IPS-18a (cell line): ENCODE measurements around the gene TOB1.
"Not testable (repeated sequence)": the region's sequence is repeated elsewhere in the genome, so short reads cannot be mapped to it uniquely, and the experiment has no call there.

Experiments
- H3K27ac ChIP-seq: one replicate; pipeline ENCODE4 v1.5.1; 2013; ENCODE audit warnings: low read length
- H3K27me3 ChIP-seq: one replicate; pipeline ENCODE4 v1.6.1; 2013; ENCODE audit warnings: mild to moderate bottlenecking, low read length; ENCODE audit not compliant: control insufficient read depth, insufficient read depth
- H3K36me3 ChIP-seq: one replicate; pipeline ENCODE4 v1.6.1; 2013; ENCODE audit warnings: low read depth, low read length; ENCODE audit not compliant: control insufficient read depth
- H3K4me1 ChIP-seq: one replicate; pipeline ENCODE4 v1.6.1; 2013; ENCODE audit warnings: low read depth, low read length; ENCODE audit not compliant: control insufficient read depth
- H3K4me3 ChIP-seq: one replicate; pipeline ENCODE4 v1.5.1; 2013; ENCODE audit warnings: low read length
- H3K9ac ChIP-seq: one replicate; pipeline ENCODE4 v1.6.1; 2013; ENCODE audit warnings: mild to moderate bottlenecking, low read length, moderate library complexity
- H3K9me3 ChIP-seq: one replicate; pipeline ENCODE4 v1.6.1; 2013; ENCODE audit warnings: low read depth, low read length; ENCODE audit not compliant: control insufficient read depth

Gene TOB1

DNA sequence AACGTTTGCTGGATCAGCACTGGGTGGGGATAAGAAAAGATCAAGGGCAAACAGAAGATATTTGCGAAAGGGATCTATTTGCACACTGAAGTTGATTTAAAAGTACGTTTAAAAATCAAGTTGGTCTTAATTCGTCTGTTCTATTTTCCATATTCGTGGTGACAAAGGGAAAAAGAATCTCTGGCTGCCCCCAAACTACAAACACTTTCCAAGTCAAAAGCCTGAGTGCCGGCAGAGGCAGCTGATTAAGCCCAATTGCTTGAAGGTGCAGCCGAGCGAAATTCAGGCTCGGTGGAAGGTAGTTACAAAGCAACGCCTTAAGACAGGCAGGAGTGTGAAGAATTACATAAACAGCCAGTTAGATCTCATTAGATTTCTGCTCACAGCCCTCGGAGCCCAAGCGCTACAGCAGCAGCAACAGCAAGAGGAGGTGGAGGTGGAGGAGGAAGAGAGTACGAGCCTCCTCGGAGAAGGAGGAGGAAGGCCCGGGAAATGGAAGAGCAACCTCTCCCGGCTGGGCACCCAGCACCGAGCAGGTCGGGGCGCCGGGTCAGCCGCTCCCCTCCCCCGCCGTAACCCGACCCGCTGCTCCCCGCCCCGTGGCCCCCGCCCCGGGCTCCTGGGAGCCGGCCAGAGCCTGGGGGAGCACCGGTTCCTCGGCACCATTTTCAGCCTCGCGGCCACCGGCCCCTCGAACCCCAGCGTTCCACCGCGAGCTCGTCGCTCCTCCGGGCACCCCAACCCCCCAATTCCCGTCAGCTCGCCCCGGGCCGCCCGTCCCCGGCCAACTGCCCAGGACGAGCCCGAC, 890 bp downstream of the TOB1 start:
- no peaks in the 10 kb centered on the region for H3K27me3 ChIP-seq
- peak overlapping the region; percentile 100 for H3K4me3 ChIP-seq
- H3K27ac ChIP-seq, result peak overlapping the region; percentile 56
- peaks cover 23% of the 10 kb centered on the region for H3K36me3 ChIP-seq
- peak overlapping the region; percentile 87 for H3K9ac ChIP-seq
- H3K9me3 ChIP-seq, result no peaks in the 10 kb centered on the region
- H3K4me1 ChIP-seq, result peaks cover 12% of the 10 kb centered on the region

DNA sequence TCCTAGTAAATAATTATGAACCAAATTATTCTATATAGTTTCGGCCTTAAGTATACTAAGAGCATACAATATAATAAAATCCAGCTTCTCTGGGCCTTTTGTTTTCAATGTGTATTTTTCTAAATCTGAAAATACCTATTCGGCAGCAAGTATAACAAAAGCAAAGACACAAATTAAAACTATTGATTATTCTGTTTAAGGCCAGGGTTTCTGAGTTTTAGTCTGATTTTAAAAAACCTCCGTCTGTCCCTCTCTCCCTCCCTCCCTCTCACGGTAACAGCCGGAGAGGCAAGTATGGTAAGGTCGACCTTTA, 1.5 kb downstream of the TOB1 start:
- H3K27ac ChIP-seq, result peak overlapping the region; percentile 56
- peaks cover 12% of the 10 kb centered on the region for H3K4me1 ChIP-seq
- no peaks in the 10 kb centered on the region for H3K27me3 ChIP-seq
- peak overlapping the region; percentile 100 for H3K4me3 ChIP-seq
- peak overlapping the region; percentile 87 for H3K9ac ChIP-seq
- H3K9me3 ChIP-seq, result no peaks in the 10 kb centered on the region
- H3K36me3 ChIP-seq, result peaks cover 23% of the 10 kb centered on the region

DNA sequence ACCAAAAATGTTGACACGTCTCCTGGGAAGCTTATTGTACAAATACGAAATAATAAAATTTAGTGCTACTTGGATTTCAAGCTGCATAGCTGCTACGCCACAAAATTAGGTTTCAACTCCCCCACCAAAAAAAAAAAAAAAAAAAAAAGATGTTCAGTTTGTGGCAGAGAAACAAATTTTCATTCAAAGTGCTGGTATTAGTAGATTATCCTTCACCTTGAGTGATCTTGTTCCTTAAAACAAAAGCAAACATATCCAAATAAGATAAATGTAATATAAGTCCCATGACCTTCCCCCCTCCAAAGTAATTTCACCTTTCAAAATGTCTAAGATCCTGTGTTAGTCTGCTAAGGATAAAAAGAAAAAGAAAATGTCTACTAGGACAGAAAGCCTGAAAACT, 2.2 kb downstream of the TOB1 start:
- H3K9ac ChIP-seq, result peak overlapping the region; percentile 87
- H3K4me3 ChIP-seq, result peak overlapping the region; percentile 100
- peaks cover 12% of the 10 kb centered on the region for H3K4me1 ChIP-seq
- no peaks in the 10 kb centered on the region for H3K27me3 ChIP-seq
- no peak overlapping the region for H3K27ac ChIP-seq
- no peaks in the 10 kb centered on the region for H3K9me3 ChIP-seq
- H3K36me3 ChIP-seq, result peaks cover 23% of the 10 kb centered on the region

DNA sequence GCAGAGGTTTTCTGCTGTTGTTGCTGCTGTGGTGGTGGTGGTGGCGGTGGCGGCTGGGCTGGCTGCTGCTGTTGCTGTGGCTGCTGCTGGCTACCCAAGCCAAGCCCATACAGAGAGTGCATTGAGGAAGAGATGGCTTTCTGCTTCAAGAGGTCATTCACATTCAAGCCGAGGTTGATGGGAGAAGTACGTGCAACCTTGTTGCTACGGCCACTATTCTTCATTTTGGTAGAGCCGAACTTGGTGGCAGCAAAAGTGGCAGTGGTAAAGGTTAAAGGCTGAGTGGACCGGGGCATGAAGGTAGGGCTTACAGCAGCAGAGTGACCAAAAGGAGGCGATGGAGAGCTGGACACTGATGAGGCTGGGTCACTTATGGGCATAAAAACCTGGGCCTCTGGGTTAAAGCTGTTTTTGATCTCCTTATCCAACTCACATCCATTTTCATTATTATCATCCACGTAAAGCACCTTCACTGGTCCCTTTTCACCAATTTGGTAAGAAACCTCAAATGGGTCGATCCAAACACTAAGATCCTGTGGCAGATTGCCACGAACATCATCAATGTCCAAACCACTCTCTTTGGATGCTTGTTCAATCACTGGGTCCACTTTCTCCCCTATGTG, 2.8 kb downstream of the TOB1 start:
- Histone ChIP-seq H3K9ac (no peak overlapping the region), H3K36me3 (peaks cover 23% of the 10 kb centered on the region), H3K27me3 (no peaks in the 10 kb centered on the region), H3K9me3 (no peaks in the 10 kb centered on the region), H3K4me1 (peaks cover 8% of the 10 kb centered on the region), H3K27ac (no peak overlapping the region), H3K4me3 (peak overlapping the region; percentile 100)

DNA sequence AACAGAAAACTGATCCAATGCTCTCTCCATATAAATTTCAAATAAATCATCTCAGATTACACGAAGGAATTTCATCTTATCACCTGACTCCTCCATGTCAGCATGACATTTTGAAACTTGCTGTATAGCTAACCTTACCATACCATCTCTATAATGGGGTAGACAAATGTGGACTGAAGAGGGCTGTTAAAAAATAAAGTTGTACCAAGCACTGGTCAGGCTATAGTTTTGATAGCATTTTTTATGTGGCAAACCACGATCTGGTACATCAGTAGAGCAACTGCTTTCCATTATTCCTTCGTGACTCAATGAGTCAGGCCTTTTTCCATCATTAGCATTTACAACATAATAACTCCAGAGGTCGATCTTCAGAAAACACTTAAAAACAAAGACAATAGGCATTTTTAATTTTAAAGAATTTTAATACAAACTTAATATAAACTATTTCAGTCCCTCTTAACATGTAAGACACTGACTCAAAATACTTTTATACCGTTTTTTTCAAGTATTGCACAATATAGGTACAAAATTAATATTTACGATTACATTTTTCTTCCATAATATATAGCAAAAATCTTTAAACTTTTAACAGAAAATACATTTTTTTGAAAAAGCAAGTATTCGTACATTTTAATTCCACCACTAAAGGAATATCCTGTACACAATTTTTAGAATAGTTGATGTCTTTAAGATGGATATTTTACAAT, 4.2 kb downstream of the TOB1 start:
- H3K27ac ChIP-seq, result no peak overlapping the region

DNA sequence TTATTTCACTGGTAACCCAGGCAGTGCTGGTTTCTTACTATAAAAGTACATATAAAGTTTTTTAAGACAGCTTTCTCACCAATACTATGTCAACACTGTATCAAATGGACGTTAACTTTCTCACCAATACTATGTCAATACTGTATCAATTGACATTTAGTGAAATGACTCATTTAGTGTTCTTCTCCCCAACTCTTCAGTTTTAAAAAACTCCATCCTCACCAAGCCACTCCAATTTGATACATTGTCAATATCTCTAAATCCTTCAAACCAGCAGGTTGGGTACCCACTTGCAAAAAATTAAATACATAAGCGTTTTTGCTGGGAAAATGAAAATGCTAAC, 4.8 kb downstream of the TOB1 start:
- H3K9me3 ChIP-seq, result no peaks in the 10 kb centered on the region
- H3K4me3 ChIP-seq, result no peak overlapping the region
- peaks cover 5% of the 10 kb centered on the region for H3K4me1 ChIP-seq
- H3K27ac ChIP-seq, result no peak overlapping the region
- peaks cover 23% of the 10 kb centered on the region for H3K36me3 ChIP-seq
- no peak overlapping the region for H3K9ac ChIP-seq
- H3K27me3 ChIP-seq, result no peaks in the 10 kb centered on the region

More for the DNA sequence above, 4.2 kb downstream of the TOB1 start:
- Histone ChIP-seq H3K9me3 (no peaks in the 10 kb centered on the region), H3K4me1 (peaks cover 5% of the 10 kb centered on the region), H3K27me3 (no peaks in the 10 kb centered on the region), H3K4me3 (no peak overlapping the region), H3K9ac (no peak overlapping the region), H3K36me3 (peaks cover 23% of the 10 kb centered on the region)

DNA sequence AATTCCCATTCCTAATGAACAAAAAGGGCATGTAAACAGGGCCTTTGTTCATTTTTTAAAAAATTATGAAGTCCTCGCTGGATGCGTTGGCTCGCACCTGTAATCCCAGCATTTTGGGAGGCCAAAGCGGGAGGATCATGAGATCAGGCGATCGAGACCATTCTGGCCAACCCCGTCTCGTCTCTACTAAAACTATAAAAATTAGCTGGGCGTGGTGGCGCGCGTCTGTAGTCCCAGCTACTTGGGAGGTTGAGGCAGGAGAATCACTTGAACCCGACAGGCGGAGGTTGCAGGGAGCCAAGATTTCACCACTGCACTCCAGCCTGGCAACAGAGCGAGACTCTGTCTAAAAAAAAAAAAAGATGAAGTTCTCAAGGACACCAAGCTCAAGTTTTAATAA, 6.4 kb downstream of the TOB1 start:
- not testable (repeated sequence) for H3K9me3 ChIP-seq, H3K9ac ChIP-seq, H3K4me1 ChIP-seq, H3K27me3 ChIP-seq, H3K4me3 ChIP-seq, H3K27ac ChIP-seq
- peaks cover 23% of the 10 kb centered on the region for H3K36me3 ChIP-seq

DNA sequence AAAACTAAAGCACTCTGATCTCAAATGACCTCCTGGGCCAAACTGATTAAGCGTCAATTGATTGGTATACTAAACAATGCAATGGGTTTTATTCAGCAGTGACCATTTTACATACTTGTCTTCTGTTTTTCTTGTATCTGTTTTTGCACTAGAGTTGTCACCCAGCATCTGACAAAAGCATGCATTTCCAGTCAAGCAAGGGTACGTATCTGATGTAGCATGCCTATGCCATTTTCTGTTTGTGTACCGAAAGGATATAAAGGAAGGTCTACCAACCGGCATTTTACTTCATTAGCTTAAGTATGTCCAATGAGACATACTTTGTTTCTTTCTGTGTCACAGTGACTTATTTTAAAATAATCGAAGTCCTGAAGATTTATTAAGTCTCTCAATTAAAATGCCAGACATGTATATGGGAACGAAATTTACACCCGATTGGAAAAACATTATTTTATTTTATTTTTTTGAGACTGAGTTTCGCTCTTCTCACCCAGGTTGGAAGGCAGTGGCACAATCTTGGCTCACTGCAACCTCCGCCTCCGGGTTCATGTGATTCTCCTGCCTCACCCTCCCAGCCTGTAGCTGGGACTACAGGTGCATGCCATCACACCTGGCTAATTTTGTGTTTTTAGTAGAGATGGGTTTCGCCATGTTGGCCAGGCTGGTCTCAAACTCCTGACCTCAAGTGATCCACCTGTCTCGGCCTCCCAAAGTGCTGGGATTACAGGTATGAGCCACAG, 7.5 kb downstream of the TOB1 start:
- no peak overlapping the region for H3K9ac ChIP-seq
- H3K4me1 ChIP-seq, result no peaks in the 10 kb centered on the region
- no peaks in the 10 kb centered on the region for H3K9me3 ChIP-seq
- peaks cover 21% of the 10 kb centered on the region for H3K36me3 ChIP-seq
- no peak overlapping the region for H3K4me3 ChIP-seq
- H3K27ac ChIP-seq, result no peak overlapping the region
- no peaks in the 10 kb centered on the region for H3K27me3 ChIP-seq

DNA sequence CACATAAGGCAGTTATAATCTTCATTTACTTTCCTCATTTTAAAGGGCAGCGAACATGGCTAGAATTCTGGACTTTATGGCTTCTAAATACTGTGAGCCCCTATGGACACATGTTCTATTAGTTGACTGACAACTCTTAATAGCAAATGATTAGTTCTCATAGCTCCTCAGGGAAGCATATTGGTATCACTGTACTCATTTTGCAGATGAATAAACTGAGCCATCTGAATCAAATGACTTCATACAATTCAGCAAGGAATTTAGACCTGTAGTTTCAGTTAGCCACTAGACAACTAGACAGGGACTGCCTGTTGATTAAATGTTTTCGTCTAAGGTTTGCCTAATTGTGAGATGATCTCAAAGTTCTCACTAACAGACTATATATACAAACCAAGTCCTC, 9.7 kb downstream of the TOB1 start:
- Histone ChIP-seq H3K36me3 (peaks cover 1% of the 10 kb centered on the region), H3K4me3 (no peak overlapping the region), H3K27me3 (no peaks in the 10 kb centered on the region), H3K9ac (no peak overlapping the region), H3K9me3 (no peaks in the 10 kb centered on the region), H3K4me1 (no peaks in the 10 kb centered on the region), H3K27ac (no peak overlapping the region)

DNA sequence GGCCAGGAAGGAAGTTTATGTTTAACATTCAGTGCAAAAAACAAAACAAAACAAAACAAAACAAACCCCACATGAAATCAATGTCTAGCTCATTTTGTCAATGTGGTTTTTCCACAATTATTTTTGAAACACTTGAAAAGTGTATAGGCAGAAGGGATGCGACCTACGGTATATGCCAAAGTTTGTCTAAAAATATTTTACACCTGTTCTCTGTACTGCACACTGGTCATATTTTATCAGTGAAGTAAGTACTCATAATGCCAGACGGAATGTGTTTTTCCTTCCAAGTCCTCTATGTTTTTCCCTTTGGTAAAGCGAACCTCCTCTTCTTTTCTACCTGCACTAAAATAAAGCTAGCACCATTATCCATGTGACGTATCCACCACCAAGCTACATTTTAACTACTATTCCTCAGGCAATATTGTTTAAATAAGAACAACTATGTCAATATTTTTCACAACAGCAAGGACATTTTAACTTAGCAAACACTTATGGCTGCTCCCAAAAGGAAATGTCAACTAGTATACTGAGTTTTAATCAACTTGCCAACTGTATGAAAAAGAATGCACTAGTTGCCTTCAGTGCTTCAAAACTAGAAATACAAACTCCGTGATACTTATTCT, 10.3 kb downstream of the TOB1 start:
- no peaks in the 10 kb centered on the region for H3K36me3 ChIP-seq
- H3K27ac ChIP-seq, result no peak overlapping the region
- no peaks in the 10 kb centered on the region for H3K4me1 ChIP-seq
- no peak overlapping the region for H3K4me3 ChIP-seq
- H3K9ac ChIP-seq, result no peak overlapping the region
- no peaks in the 10 kb centered on the region for H3K27me3 ChIP-seq
- no peaks in the 10 kb centered on the region for H3K9me3 ChIP-seq

DNA sequence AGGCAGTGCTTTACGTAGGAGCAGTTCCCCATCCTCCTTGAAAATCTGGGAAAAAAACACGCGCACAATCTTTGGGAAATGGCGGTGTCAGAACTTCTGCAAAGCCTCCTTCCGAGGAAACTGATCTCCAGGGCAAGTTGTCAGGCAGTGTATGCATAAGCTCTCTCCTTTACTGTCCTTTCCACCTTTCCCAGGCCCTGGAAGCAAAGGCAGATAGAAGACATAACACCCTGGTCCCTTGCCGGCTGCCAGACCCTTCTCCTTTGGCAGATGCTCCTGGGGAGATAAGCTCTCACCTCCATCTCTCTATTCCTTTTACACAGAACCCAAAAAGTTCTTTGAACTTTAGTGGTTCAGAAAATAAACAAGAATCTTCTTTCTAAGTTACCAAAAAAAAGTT, 12.4 kb downstream of the TOB1 start:
- Histone ChIP-seq H3K27ac (no peak overlapping the region), H3K4me1 (no peaks in the 10 kb centered on the region), H3K36me3 (no peaks in the 10 kb centered on the region), H3K4me3 (no peak overlapping the region), H3K9me3 (no peaks in the 10 kb centered on the region), H3K27me3 (no peaks in the 10 kb centered on the region), H3K9ac (no peak overlapping the region)
